WERI-Rb-1 (cell line): ENCODE results near the gene DGKI.
A peak's percentile ranks its signal among the peaks of the same experiment; 100 is the strongest.

Experiments
- DNase-seq: peaks from one replicate; pipeline ENCODE4 v3.0.0-alpha.2; 2020
- H3K27ac ChIP-seq: fragments of 250-450 bp; sonication (Bioruptor Pico); 2 replicates; pipeline ENCODE4 v1.5.1; 2020; ENCODE audit warnings: mild to moderate bottlenecking, moderate library complexity
- H3K27me3 ChIP-seq: fragments of 250-450 bp; sonication (Bioruptor Pico); 2 replicates; pipeline ENCODE4 v1.5.1; 2021; ENCODE audit warnings: mild to moderate bottlenecking, low read depth, moderate library complexity; ENCODE audit not compliant: insufficient read depth, severe bottlenecking
- H3K36me3 ChIP-seq: fragments of 250-450 bp; sonication (Bioruptor Pico); 2 replicates; pipeline ENCODE4 v1.5.1; 2020; ENCODE audit warnings: mild to moderate bottlenecking, moderate library complexity
- H3K4me3 ChIP-seq: 2 replicates; pipeline ENCODE4 v1.5.1; 2011; ENCODE audit warnings: low read depth, mild to moderate bottlenecking, control low read depth, low read length
- H3K9me3 ChIP-seq: fragments of 250-450 bp; sonication (Bioruptor Pico); 2 replicates; pipeline ENCODE4 v1.5.1; 2021; ENCODE audit warnings: mild to moderate bottlenecking, moderate library complexity; ENCODE audit not compliant: severe bottlenecking
- TF ChIP-seq, protein P1 (sequence below): IDR thresholded peaks from 2 replicates; pipeline ENCODE4 v1.5.1; 2011; ENCODE audit warnings: low read depth, mild to moderate bottlenecking, control low read depth, inconsistent platforms, low read length

The DGKI gene

DNA sequence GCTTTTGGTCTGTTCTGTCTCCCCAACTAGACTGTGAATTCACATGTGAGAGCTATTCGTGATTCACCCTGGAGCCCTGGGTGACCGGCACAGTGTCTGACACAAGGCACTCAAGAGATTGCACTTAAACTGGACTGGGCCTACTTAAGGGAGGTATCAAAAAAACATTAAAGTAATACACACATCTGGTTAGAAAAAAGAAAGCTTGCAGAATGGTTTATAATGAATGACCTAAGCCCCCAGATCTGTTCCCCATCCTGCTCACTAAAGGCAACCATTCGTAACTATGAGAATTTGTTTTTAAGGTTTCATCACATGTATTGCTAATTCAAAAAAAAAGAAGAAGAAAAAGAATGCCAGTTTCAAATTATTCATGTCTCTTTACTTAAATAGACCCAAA, 74.5 kb downstream of the DGKI start:
- no peaks in the 10 kb centered on the region for H3K9me3 ChIP-seq
- no peaks in the 10 kb centered on the region for H3K27me3 ChIP-seq
- no peak overlapping the region for H3K27ac ChIP-seq
- no peaks in the 10 kb centered on the region for H3K36me3 ChIP-seq
- DNase-seq, result no peak
- H3K4me3 ChIP-seq, result no peak overlapping the region
- TF ChIP-seq, protein P1, sequence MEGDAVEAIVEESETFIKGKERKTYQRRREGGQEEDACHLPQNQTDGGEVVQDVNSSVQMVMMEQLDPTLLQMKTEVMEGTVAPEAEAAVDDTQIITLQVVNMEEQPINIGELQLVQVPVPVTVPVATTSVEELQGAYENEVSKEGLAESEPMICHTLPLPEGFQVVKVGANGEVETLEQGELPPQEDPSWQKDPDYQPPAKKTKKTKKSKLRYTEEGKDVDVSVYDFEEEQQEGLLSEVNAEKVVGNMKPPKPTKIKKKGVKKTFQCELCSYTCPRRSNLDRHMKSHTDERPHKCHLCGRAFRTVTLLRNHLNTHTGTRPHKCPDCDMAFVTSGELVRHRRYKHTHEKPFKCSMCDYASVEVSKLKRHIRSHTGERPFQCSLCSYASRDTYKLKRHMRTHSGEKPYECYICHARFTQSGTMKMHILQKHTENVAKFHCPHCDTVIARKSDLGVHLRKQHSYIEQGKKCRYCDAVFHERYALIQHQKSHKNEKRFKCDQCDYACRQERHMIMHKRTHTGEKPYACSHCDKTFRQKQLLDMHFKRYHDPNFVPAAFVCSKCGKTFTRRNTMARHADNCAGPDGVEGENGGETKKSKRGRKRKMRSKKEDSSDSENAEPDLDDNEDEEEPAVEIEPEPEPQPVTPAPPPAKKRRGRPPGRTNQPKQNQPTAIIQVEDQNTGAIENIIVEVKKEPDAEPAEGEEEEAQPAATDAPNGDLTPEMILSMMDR, result no peak

DNA sequence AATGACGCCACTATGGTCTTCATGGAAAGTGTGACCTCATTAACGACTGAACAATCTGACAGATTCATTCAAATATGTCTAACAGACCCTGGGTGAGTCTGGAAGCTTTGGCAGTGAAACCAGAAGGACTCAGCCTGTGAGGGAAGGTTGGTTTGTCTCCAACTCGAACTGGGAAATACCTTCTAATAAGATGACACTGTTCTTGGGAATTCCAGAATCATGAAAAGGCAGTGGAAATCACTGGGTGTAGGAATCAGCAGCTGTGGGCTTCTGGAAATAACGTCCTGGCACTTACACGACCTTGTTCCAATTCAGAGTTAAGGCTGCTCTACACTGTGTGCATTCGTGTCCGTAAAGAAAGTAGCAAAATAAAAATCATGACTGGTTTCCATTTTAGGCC, 75.1 kb downstream of the DGKI start:
- TF ChIP-seq, protein P1, result no peak
- no peak for DNase-seq
- Histone ChIP-seq H3K27ac (no peak overlapping the region), H3K36me3 (no peaks in the 10 kb centered on the region), H3K27me3 (no peaks in the 10 kb centered on the region), H3K9me3 (no peaks in the 10 kb centered on the region), H3K4me3 (no peak overlapping the region)

DNA sequence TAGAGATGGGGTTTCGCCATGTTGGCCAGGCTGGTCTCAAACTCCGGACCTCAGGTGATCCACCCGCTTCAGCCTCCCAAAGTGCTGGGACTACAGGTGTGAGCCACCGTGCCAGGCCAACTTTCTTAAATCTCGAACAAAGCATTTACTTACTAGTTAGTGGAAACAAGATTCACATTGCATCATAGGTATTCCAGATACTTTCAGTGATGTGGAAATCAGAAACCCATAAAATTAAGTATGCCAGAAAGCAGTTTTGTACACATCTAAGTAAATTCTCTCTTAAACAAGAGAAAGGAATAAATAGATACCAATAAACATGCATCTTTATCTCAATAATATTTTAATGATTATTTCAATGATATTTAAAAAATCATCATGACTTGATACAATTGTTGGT, 75.5 kb downstream of the DGKI start:
- no peaks in the 10 kb centered on the region for H3K27me3 ChIP-seq
- no peak overlapping the region for H3K27ac ChIP-seq
- no peaks in the 10 kb centered on the region for H3K9me3 ChIP-seq
- TF ChIP-seq, protein P1, result no peak
- DNase-seq, result no peak
- no peak overlapping the region for H3K4me3 ChIP-seq
- no peaks in the 10 kb centered on the region for H3K36me3 ChIP-seq

DNA sequence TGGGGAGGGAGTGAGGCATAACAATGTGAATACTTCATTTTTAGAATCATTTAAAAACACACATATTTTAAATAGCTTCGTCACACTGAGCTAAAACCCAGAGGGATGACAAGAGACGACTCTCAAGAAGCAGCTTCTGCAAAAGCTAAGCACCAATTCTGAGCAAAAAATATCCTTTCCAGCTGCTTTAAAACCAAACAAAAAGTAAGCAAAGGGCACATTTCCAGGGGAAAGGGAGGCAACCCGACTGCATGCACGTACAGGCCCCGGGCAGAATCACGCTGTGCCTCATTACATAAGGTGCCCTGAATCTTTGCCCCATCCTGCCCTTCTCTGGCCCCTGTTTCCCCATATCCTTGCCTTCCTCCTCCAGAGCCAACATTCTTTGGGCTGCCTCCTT, 78.4 kb downstream of the DGKI start:
- Histone ChIP-seq H3K4me3 (no peak overlapping the region), H3K36me3 (no peaks in the 10 kb centered on the region), H3K27ac (no peak overlapping the region), H3K27me3 (no peaks in the 10 kb centered on the region), H3K9me3 (no peaks in the 10 kb centered on the region)
- TF ChIP-seq, protein P1, result no peak
- DNase-seq, result no peak

DNA sequence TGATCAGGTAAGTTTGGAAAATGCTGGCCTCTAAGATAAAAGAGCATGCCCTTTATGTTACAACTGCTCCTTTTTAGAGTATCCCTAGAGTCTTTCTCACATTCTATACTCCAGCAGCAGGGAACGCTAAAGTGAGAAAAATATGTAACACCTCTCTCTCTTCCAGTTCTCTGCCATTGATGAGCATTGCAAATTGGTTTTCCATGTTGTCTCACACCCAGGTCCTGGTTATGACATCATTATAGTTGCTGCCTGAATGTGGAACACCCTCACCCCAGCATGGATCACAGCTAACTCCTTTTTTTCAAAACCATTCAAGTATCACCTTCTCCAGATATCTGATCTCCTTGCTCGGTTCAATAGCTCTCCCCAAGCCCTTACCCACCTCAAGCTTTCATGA, 84.4 kb downstream of the DGKI start:
- H3K4me3 ChIP-seq, result no peak overlapping the region
- no peaks in the 10 kb centered on the region for H3K27me3 ChIP-seq
- peaks cover 2% of the 10 kb centered on the region for H3K9me3 ChIP-seq
- TF ChIP-seq, protein P1, result no peak
- DNase-seq, result no peak
- no peaks in the 10 kb centered on the region for H3K36me3 ChIP-seq
- no peak overlapping the region for H3K27ac ChIP-seq

DNA sequence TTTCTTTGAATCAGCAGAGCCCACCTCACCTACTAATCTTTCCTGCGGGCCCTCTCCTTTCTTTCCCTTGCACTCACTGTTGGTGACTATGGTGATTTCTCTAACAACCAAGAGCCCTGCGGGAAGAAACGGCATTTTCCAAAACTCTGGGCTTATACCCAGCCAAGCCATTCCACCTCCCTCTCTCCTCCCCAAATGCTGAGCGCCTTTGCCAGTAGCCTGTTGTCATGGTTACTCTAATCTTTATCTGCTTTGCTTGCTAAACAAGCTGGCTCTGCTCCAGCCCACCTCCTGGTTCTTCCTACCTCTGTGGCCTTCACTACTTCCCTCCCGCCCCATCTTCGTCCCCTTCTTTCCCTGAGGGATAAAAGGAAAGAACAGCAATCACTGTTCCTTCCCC, 86.7 kb downstream of the DGKI start:
- TF ChIP-seq, protein P1, result no peak
- DNase-seq, result peak; percentile 44
- H3K9me3 ChIP-seq, result peaks cover 2% of the 10 kb centered on the region
- no peak overlapping the region; the same call in 1 of the 2 replicates for H3K4me3 ChIP-seq
- H3K27ac ChIP-seq, result no peak overlapping the region
- no peaks in the 10 kb centered on the region for H3K36me3 ChIP-seq
- no peaks in the 10 kb centered on the region for H3K27me3 ChIP-seq
